ENCODE results near the gene ZNF800.

The ZNF800 gene

DNA sequence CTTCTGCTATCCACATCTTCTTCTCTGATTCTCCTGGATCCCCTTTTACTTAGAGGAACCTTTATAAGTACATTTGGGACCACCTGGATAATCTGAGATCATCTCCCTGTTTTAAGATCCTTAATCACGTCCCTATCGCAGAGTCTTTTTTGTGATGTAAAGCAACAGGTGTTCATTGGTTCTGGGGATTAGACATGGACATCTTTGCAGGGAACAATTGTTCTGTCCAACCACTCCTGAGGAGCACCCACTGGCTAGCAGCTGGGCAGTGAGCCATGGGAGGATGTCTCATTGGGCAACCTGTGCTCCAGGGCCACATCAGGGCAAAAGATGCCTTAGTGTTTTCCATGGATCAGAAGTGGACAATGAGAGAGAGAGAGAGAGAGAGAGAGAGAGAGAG, 56.0 kb downstream of the ZNF800 start:
- Histone ChIP-seq H4K8ac (ENCODE audit: low read length) (no peak overlapping the region), H3K9me3 (ENCODE audit: control insufficient read depth, low read length) (no peaks in the 10 kb centered on the region), H3K4me1 (ENCODE audit: control insufficient read depth, insufficient read depth, low read depth, low read length) (no peaks in the 10 kb centered on the region), H3K27me3 (ENCODE audit: control insufficient read depth in 1 of 2, insufficient read depth in 1 of 2, low read length in 2 of 2) (peaks cover 0 to 5% of the 10 kb centered on the region in 2 experiments), H2BK15ac (ENCODE audit: low read depth, poor library complexity, severe bottlenecking) (no peak overlapping the region), H3K4me3 (ENCODE audit: insufficient read depth in 1 of 2, low read depth in 1 of 2, low read length in 2 of 2) (no peak overlapping the region), H3K27ac (ENCODE audit: low read length, poor library complexity, severe bottlenecking) (no peak overlapping the region), H3K4ac (ENCODE audit: low read depth in 1 of 2, low read length in 2 of 2) (no peak overlapping the region), H2BK5ac (ENCODE audit: low read depth, low read length, poor library complexity, severe bottlenecking) (no peak overlapping the region), H3K18ac (ENCODE audit: low read depth in 1 of 2, low read length in 2 of 2) (no peak overlapping the region), H2BK12ac (ENCODE audit: low read length in 2 of 2) (no peak overlapping the region), H2AK5ac (ENCODE audit: low read length, severe bottlenecking) (no peak overlapping the region), H2AFZ (ENCODE audit: low read depth, low read length) (no peak overlapping the region), H3K79me1 (replicated peaks; ENCODE audit: low read length, poor library complexity, severe bottlenecking) (no peaks in the 10 kb centered on the region), H3K36me3 (ENCODE audit: control insufficient read depth in 1 of 2, insufficient read depth in 2 of 2, low read depth in 1 of 2, low read length in 2 of 2) (no peaks in the 10 kb centered on the region), H2BK120ac (ENCODE audit: low read depth, low read length) (no peak overlapping the region), H3K23ac (ENCODE audit: low read length in 2 of 2) (no peak overlapping the region), H4K91ac (ENCODE audit: low read length) (no peak overlapping the region), H3K4me2 (ENCODE audit: low read length, poor library complexity, severe bottlenecking) (no peak overlapping the region), H3K14ac (ENCODE audit: low read length in 2 of 2) (no peak overlapping the region), H3K9ac (ENCODE audit: low read length) (no peak overlapping the region)
- no peak for DNase-seq
- 94% methylated on average over 2 of the region's 2 CpGs for WGBS

DNA sequence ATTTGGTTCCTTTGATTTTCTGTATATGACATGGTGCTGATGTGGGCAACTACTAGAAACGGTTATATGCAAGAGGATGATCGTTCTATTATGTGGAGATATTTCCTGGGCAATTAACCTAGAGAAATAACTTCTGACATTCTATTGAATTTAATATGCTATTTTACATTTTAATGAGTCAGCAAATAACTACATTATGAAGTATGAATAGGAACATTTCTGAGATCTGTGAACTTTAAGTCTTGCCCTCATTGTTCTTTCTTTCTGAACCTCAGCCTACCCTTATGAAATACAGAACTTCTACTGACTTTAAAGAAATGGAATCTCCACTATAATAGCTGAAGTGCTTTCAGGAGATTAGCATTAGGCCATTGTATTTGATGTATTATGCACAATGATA, 59.6 kb downstream of the ZNF800 start:
- no peak overlapping the region for H4K8ac ChIP-seq (ENCODE audit: low read length)
- no peak overlapping the region for H2AFZ ChIP-seq (ENCODE audit: low read depth, low read length)
- H3K9ac ChIP-seq (ENCODE audit: low read length): no peak overlapping the region
- no peak for DNase-seq
- H3K18ac ChIP-seq (ENCODE audit: low read depth in 1 of 2, low read length in 2 of 2): no peak overlapping the region
- no peak overlapping the region for H2AK5ac ChIP-seq (ENCODE audit: low read length, severe bottlenecking)
- H2BK5ac ChIP-seq (ENCODE audit: low read depth, low read length, poor library complexity, severe bottlenecking): no peak overlapping the region
- H2BK120ac ChIP-seq (ENCODE audit: low read depth, low read length): no peak overlapping the region
- H2BK12ac ChIP-seq (ENCODE audit: low read length in 2 of 2): no peak overlapping the region
- no peak overlapping the region for H3K14ac ChIP-seq (ENCODE audit: low read length in 2 of 2)
- H2BK15ac ChIP-seq (ENCODE audit: low read depth, poor library complexity, severe bottlenecking): no peak overlapping the region
- WGBS: no CpG with 5 or more reads among the region's 2 CpGs
- H3K9me3 ChIP-seq (ENCODE audit: control insufficient read depth, low read length): no peaks in the 10 kb centered on the region
- H3K4me2 ChIP-seq (ENCODE audit: low read length, poor library complexity, severe bottlenecking): no peak overlapping the region
- H4K91ac ChIP-seq (ENCODE audit: low read length): no peak overlapping the region
- H3K23ac ChIP-seq (ENCODE audit: low read length in 2 of 2): no peak overlapping the region
- H3K4me1 ChIP-seq (ENCODE audit: control insufficient read depth, insufficient read depth, low read depth, low read length): no peaks in the 10 kb centered on the region
- H3K27me3 ChIP-seq (ENCODE audit: control insufficient read depth in 1 of 2, insufficient read depth in 1 of 2, low read length in 2 of 2): no peaks in the 10 kb centered on the region
- H3K79me1 ChIP-seq (replicated peaks; ENCODE audit: low read length, poor library complexity, severe bottlenecking): no peaks in the 10 kb centered on the region
- no peak overlapping the region for H3K4ac ChIP-seq (ENCODE audit: low read depth in 1 of 2, low read length in 2 of 2)
- no peak overlapping the region for H3K27ac ChIP-seq (ENCODE audit: low read length, poor library complexity, severe bottlenecking)
- H3K4me3 ChIP-seq (ENCODE audit: insufficient read depth in 1 of 2, low read depth in 1 of 2, low read length in 2 of 2): no peak overlapping the region
- no peaks in the 10 kb centered on the region for H3K36me3 ChIP-seq (ENCODE audit: control insufficient read depth in 1 of 2, insufficient read depth in 2 of 2, low read depth in 1 of 2, low read length in 2 of 2)

DNA sequence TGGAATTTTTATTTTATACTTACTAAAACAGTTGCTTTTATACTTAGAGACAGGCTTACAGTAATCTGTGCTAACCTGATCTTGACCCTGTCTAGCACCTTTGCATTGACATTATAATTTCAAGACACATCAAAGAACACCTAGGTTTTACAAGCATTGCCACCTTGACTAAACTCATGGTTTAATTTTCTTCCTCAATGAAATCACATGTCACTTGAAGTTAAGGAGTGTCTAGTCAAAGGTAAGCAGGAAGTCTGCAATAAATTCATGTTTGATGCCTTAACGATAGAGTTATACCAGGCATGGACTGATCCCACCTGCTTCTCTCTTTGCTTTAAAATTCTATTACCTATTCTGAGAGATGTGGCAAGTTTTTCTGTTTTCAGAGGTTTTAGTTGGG, 62.4 kb downstream of the ZNF800 start:
- Histone ChIP-seq H3K4me3 (ENCODE audit: insufficient read depth in 1 of 2, low read depth in 1 of 2, low read length in 2 of 2) (no peak overlapping the region), H3K18ac (ENCODE audit: low read depth in 1 of 2, low read length in 2 of 2) (no peak overlapping the region), H2BK5ac (ENCODE audit: low read depth, low read length, poor library complexity, severe bottlenecking) (no peak overlapping the region), H3K14ac (ENCODE audit: low read length in 2 of 2) (no peak overlapping the region), H3K79me1 (replicated peaks; ENCODE audit: low read length, poor library complexity, severe bottlenecking) (no peaks in the 10 kb centered on the region), H2AFZ (ENCODE audit: low read depth, low read length) (no peak overlapping the region), H3K4me2 (ENCODE audit: low read length, poor library complexity, severe bottlenecking) (no peak overlapping the region), H3K4ac (ENCODE audit: low read depth in 1 of 2, low read length in 2 of 2) (no peak overlapping the region), H3K27me3 (ENCODE audit: control insufficient read depth in 1 of 2, insufficient read depth in 1 of 2, low read length in 2 of 2) (no peaks in the 10 kb centered on the region), H2BK15ac (ENCODE audit: low read depth, poor library complexity, severe bottlenecking) (no peak overlapping the region), H3K27ac (ENCODE audit: low read length, poor library complexity, severe bottlenecking) (no peak overlapping the region), H4K8ac (ENCODE audit: low read length) (no peak overlapping the region), H2BK12ac (ENCODE audit: low read length in 2 of 2) (no peak overlapping the region), H3K36me3 (ENCODE audit: control insufficient read depth in 1 of 2, insufficient read depth in 2 of 2, low read depth in 1 of 2, low read length in 2 of 2) (no peaks in the 10 kb centered on the region), H3K9me3 (ENCODE audit: control insufficient read depth, low read length) (no peaks in the 10 kb centered on the region), H2AK5ac (ENCODE audit: low read length, severe bottlenecking) (no peak overlapping the region), H3K4me1 (ENCODE audit: control insufficient read depth, insufficient read depth, low read depth, low read length) (no peaks in the 10 kb centered on the region), H4K91ac (ENCODE audit: low read length) (no peak overlapping the region), H3K9ac (ENCODE audit: low read length) (no peak overlapping the region), H2BK120ac (ENCODE audit: low read depth, low read length) (no peak overlapping the region), H3K23ac (ENCODE audit: low read length in 2 of 2) (no peak overlapping the region)
- WGBS: no CpG with 5 or more reads among the region's 1 CpG
- DNase-seq: no peak

DNA sequence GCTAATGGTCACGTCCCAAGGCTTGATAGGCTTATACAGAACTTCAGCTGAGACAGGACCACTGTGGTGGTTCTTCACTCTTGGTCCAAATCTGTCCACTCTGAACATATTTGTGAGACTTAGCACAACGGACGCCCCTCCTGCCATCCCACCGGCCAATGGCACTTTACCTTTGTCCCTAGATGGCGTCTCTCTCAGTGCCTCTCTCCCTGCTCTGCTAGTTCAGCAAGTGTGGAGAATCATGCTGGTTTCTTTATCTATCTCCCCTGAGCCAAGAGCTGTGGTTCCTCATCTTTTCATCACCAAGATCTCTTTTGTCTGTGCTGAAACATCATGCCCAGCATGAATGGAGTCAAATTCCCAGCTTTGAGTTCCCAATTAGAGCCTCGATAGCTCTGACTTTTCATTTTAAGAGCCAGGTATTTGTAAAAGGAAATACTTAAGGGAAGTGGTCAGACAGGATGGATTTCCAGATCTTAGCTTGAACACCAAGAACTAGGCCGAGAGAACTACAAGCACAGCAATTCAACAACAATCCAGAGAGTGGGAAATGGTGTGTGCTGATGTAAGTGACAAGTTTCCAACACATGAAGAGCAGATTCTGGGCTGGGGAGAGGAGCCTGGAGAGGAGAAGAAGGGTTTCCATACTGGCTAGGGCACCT, 69.5 kb downstream of the ZNF800 start:
- H2BK5ac ChIP-seq (ENCODE audit: low read depth, low read length, poor library complexity, severe bottlenecking): no peak overlapping the region
- no peak overlapping the region for H4K91ac ChIP-seq (ENCODE audit: low read length)
- no peaks in the 10 kb centered on the region for H3K36me3 ChIP-seq (ENCODE audit: control insufficient read depth in 1 of 2, insufficient read depth in 2 of 2, low read depth in 1 of 2, low read length in 2 of 2)
- no peak overlapping the region for H3K27ac ChIP-seq (ENCODE audit: low read length, poor library complexity, severe bottlenecking)
- H2BK15ac ChIP-seq (ENCODE audit: low read depth, poor library complexity, severe bottlenecking): no peak overlapping the region
- H2AFZ ChIP-seq (ENCODE audit: low read depth, low read length): no peak overlapping the region
- no peak overlapping the region for H2BK120ac ChIP-seq (ENCODE audit: low read depth, low read length)
- no peaks in the 10 kb centered on the region for H3K4me1 ChIP-seq (ENCODE audit: control insufficient read depth, insufficient read depth, low read depth, low read length)
- H3K18ac ChIP-seq (ENCODE audit: low read depth in 1 of 2, low read length in 2 of 2): no peak overlapping the region
- no peak overlapping the region for H2BK12ac ChIP-seq (ENCODE audit: low read length in 2 of 2)
- no peaks in the 10 kb centered on the region for H3K79me1 ChIP-seq (replicated peaks; ENCODE audit: low read length, poor library complexity, severe bottlenecking)
- WGBS: 38% methylated on average over 6 of the region's 7 CpGs
- H2AK5ac ChIP-seq (ENCODE audit: low read length, severe bottlenecking): no peak overlapping the region
- H3K27me3 ChIP-seq (ENCODE audit: control insufficient read depth in 1 of 2, insufficient read depth in 1 of 2, low read length in 2 of 2): peaks cover 6 to 19% of the 10 kb centered on the region in 2 experiments
- no peak overlapping the region for H4K8ac ChIP-seq (ENCODE audit: low read length)
- H3K4ac ChIP-seq (ENCODE audit: low read depth in 1 of 2, low read length in 2 of 2): no peak overlapping the region
- no peak overlapping the region for H3K9ac ChIP-seq (ENCODE audit: low read length)
- no peaks in the 10 kb centered on the region for H3K9me3 ChIP-seq (ENCODE audit: control insufficient read depth, low read length)
- H3K23ac ChIP-seq (ENCODE audit: low read length in 2 of 2): no peak overlapping the region
- H3K4me3 ChIP-seq (ENCODE audit: insufficient read depth in 1 of 2, low read depth in 1 of 2, low read length in 2 of 2): no peak overlapping the region
- no peak overlapping the region for H3K4me2 ChIP-seq (ENCODE audit: low read length, poor library complexity, severe bottlenecking)
- DNase-seq: no peak
- H3K14ac ChIP-seq (ENCODE audit: low read length in 2 of 2): no peak overlapping the region
